Panc1 (cell line): ENCODE measurements around the gene TLX1.

Source experiments
- POLR2AphosphoS5 ChIP-seq: IDR thresholded peaks from 2 replicates; pipeline ENCODE4 v1.6.1; 2012; ENCODE audit warnings: mild to moderate bottlenecking, low read depth, low read length, moderate library complexity
- TCF7L2 ChIP-seq: IDR thresholded peaks from 2 replicates; pipeline ENCODE4 v1.6.1; 2011; ENCODE audit warnings: mild to moderate bottlenecking, low read depth, low read length, inconsistent platforms
- TF ChIP-seq, protein P1 (sequence below): fragments of 450-650 bp; IDR thresholded peaks from 2 replicates; pipeline ENCODE4 v1.5.1; 2017; ENCODE audit warnings: mild to moderate bottlenecking

DNA sequence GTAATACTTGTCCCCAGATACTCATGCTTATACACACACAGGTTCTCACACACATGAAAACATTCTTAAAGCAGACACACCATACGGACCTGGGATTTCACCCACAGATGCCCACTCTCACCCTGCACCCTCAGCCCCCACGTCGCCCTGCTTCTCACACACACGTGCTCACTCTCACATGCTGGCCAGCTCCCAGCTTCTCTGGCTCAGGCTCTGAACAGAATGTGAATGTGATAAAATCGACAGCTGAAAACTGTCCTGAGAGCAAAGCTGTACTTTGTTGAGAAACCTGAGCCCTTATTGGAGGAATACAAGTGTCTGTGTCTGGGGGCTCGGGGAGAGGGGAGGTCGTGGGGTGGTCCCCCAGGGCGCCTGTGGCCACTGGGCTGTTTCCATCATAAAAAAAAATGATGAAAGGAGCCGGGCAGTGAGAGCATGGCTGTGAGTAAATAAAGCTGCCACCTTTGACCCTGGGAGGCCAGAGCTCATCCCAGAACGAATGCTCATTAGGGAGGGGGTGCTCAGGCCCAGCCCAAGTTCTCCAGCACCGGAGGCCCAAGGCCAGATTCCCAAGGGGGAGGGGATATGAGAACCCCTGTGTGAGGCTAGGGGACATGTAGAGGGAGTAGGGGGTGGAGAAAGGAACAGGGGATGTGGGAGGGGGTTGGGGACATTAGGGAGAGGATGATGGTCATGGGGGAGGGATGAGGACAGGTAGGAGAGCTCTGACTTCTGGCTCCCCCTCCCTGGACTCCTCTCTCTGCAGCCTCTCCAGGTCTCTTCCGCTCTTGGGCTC lies 18.1 kb upstream of the TLX1 start:
- TF ChIP-seq, protein P1, sequence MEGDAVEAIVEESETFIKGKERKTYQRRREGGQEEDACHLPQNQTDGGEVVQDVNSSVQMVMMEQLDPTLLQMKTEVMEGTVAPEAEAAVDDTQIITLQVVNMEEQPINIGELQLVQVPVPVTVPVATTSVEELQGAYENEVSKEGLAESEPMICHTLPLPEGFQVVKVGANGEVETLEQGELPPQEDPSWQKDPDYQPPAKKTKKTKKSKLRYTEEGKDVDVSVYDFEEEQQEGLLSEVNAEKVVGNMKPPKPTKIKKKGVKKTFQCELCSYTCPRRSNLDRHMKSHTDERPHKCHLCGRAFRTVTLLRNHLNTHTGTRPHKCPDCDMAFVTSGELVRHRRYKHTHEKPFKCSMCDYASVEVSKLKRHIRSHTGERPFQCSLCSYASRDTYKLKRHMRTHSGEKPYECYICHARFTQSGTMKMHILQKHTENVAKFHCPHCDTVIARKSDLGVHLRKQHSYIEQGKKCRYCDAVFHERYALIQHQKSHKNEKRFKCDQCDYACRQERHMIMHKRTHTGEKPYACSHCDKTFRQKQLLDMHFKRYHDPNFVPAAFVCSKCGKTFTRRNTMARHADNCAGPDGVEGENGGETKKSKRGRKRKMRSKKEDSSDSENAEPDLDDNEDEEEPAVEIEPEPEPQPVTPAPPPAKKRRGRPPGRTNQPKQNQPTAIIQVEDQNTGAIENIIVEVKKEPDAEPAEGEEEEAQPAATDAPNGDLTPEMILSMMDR, result no peak
- TF ChIP-seq POLR2AphosphoS5 (no peak), TCF7L2 (peak; percentile 59; the same call in 1 of the 2 replicates)
